Keratinocyte (primary cell): ENCODE measurements around the gene SYTL4. TPM values are rescaled to one million over a fixed set of nuclear protein-coding genes. Genes with fewer than 3 reads are reported as not detected.

Experiments
- DNase-seq: peaks from one replicate; pipeline ENCODE4 v3.0.0-alpha.2; 2011; ENCODE audit warnings: low read depth, missing footprints, low spot score
- FAIRE-seq: peaks from 2 replicates; lab custom pipeline; 2011; peaks lifted over from hg19 to GRCh38; lab: Jason Lieb, UNC
- H2AFZ ChIP-seq: 2 replicates; pipeline ENCODE4 v1.6.0; 2012; ENCODE audit warnings: low read length, control low read depth, inconsistent platforms; ENCODE audit not compliant: control insufficient read depth
- H3K27ac ChIP-seq: 2 replicates; pipeline ENCODE4 v1.5.1; 2011; ENCODE audit warnings: low read length; ENCODE audit not compliant: control insufficient read depth, insufficient read depth
- H3K27me3 ChIP-seq: 3 replicates; pipeline ENCODE4 v1.6.0; 2011; ENCODE audit warnings: low read length; ENCODE audit not compliant: control insufficient read depth, insufficient read depth; ENCODE audit errors: extremely low read depth
- H3K36me3 ChIP-seq, 2 experiments: 2 replicates in 1 of 2; 3 replicates in 1 of 2; pipeline ENCODE4 v1.5.1; 2011; ENCODE audit warnings: low read length in 2 of 2, mild to moderate bottlenecking in 1 of 2; ENCODE audit not compliant: control insufficient read depth in 2 of 2, insufficient read depth in 2 of 2; ENCODE audit errors: extremely low read depth in 1 of 2
- H3K4me1 ChIP-seq: 3 replicates; pipeline ENCODE4 v1.5.1; 2011; ENCODE audit warnings: low read length; ENCODE audit not compliant: control insufficient read depth, insufficient read depth; ENCODE audit errors: extremely low read depth
- H3K4me2 ChIP-seq: 3 replicates; pipeline ENCODE4 v1.6.0; 2011; ENCODE audit warnings: low read depth, low read length; ENCODE audit not compliant: control insufficient read depth, insufficient read depth; ENCODE audit errors: extremely low read depth
- H3K4me3 ChIP-seq, 3 experiments: fragments of 200-600 bp in 1 of 3; sonication (generic) in 1 of 3; 2 replicates in 2 of 3; 3 replicates in 1 of 3; pipeline ENCODE4 v1.5.1; 2011 to 2016; ENCODE audit warnings: low read length in 3 of 3, mild to moderate bottlenecking in 3 of 3, control low read depth in 2 of 3, inconsistent platforms in 1 of 3, low read depth in 1 of 3, mixed read lengths in 1 of 3, mixed run types in 1 of 3, moderate library complexity in 1 of 3; ENCODE audit not compliant: control insufficient read depth in 2 of 3, insufficient read depth in 2 of 3; ENCODE audit errors: extremely low read depth in 1 of 3
- H3K79me2 ChIP-seq: 2 replicates; pipeline ENCODE4 v1.6.0; 2012; ENCODE audit warnings: low read length; ENCODE audit not compliant: control insufficient read depth, insufficient read depth
- H3K9ac ChIP-seq: 3 replicates; pipeline ENCODE4 v1.6.0; 2011; ENCODE audit warnings: low read length; ENCODE audit not compliant: control insufficient read depth, insufficient read depth; ENCODE audit errors: extremely low read depth
- H3K9me1 ChIP-seq: 3 replicates; pipeline ENCODE4 v1.6.0; 2011; ENCODE audit warnings: low read length; ENCODE audit not compliant: control insufficient read depth, insufficient read depth; ENCODE audit errors: extremely low read depth
- H3K9me3 ChIP-seq: 2 replicates; pipeline ENCODE4 v1.5.1; 2012; ENCODE audit warnings: low read depth, low read length; ENCODE audit not compliant: control insufficient read depth
- H4K20me1 ChIP-seq: 3 replicates; pipeline ENCODE4 v1.6.0; 2011; ENCODE audit warnings: low read length; ENCODE audit not compliant: control insufficient read depth, insufficient read depth; ENCODE audit errors: extremely low read depth
- CTCF ChIP-seq, 3 experiments: IDR thresholded peaks in 1 of 3; conservative IDR thresholded peaks in 1 of 3; optimal IDR thresholded peaks in 1 of 3; 2 replicates in 2 of 3; 3 replicates in 1 of 3; pipeline versions ENCODE3 to v1.5.1; 2011; ENCODE audit warnings: low read length in 3 of 3, mild to moderate bottlenecking in 3 of 3, moderate library complexity in 2 of 3, control low read depth in 1 of 3, inconsistent platforms in 1 of 3; ENCODE audit not compliant: insufficient read depth in 2 of 3; ENCODE audit errors: extremely low read depth in 1 of 3
- EZH2 ChIP-seq: IDR thresholded peaks from one replicate; pipeline ENCODE4 v1.6.1; 2012; ENCODE audit warnings: inconsistent platforms, mild to moderate bottlenecking, low read length, moderate library complexity
- dilution Hi-C: fragments of 300-500 bp; cut with MboI; formaldehyde crosslinking; loops from one replicate; pipeline ENCODE4 v1.7.0; 2020; ENCODE audit warnings: low sequenced_read_pairs; ENCODE audit not compliant: extremely low pct_ligation_motif_present
- polyA plus RNA-seq, 5 experiments: library from polyadenylated mRNA; depleted of rRNA in 3 of 5; stranded (reverse) in 3 of 5; stranded (forward) in 1 of 5; unstranded in 1 of 5; fragments of >200 nt; gene quantifications; 1 replicate in 1 of 5; 2 replicates in 3 of 5; 3 replicates in 1 of 5; pipeline versions ENCODE4 v1.2.1 to v1.2.3, GENCODE V29; 2011 to 2012; ENCODE audit warnings: missing spikeins in 2 of 5, low read depth in 1 of 5, low replicate concordance in 1 of 5

The SYTL4 gene
- polyA plus RNA-seq, 1 donor (not counting 4 experiments of a cell fraction or from before 2014, with no cell fraction given): 0.87 TPM

DNA sequence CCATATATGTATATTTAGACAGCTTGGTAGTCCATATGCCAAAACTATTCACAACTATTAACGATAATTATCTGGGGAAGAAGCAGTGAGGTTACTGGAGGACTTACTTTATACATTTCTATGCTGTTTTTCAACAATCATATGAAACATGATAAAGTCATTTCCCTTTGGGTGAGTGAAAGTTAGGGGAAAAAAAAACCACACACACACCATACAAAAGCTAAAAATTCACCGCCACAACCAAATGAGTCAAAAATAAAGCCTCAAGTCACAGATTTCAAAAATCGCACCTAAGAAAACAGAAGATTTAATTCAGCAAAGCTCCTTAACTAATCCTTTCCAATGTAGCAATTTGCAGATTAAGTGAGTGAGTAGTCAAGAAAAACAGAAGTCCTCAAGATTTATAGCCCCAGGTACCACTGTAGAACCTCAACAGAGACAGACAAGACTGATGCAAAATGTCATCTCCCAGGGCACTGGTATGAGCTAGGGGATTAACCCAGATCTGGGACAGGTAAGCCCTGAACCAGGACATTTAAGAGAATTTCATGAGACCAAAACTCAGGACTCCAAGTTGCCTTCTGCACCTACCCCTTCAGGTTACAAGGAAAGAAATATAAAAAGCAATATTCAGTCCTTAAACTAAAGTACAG, 35.1 kb downstream of the SYTL4 start:
- H2AFZ ChIP-seq: no peak overlapping the region
- H3K9me3 ChIP-seq: no peaks in the 10 kb centered on the region
- no peak overlapping the region for H3K27ac ChIP-seq
- H4K20me1 ChIP-seq: no peaks in the 10 kb centered on the region
- TF ChIP-seq CTCF (optimal IDR thresholded peaks at IDR 0.05 in 1 of 3, IDR thresholded peaks at IDR 0.05 in 1 of 3, conservative IDR thresholded peaks at IDR 0.05 in 1 of 3; ENCODE audit: extremely low read depth in 1 of 3, insufficient read depth in 2 of 3, low read length in 3 of 3): no peak
- no peak for TF ChIP-seq EZH2
- no peak overlapping the region for H3K4me2 ChIP-seq
- no peaks in the 10 kb centered on the region for H3K4me1 ChIP-seq
- no peak overlapping the region for H3K9ac ChIP-seq
- H3K27me3 ChIP-seq: no peaks in the 10 kb centered on the region
- no peaks in the 10 kb centered on the region for H3K79me2 ChIP-seq
- FAIRE-seq (no peak), DNase-seq (no peak)
- dilution Hi-C loops: no loop called here
- no peaks in the 10 kb centered on the region for H3K36me3 ChIP-seq
- no peak overlapping the region for H3K4me3 ChIP-seq
- no peaks in the 10 kb centered on the region for H3K9me1 ChIP-seq

DNA sequence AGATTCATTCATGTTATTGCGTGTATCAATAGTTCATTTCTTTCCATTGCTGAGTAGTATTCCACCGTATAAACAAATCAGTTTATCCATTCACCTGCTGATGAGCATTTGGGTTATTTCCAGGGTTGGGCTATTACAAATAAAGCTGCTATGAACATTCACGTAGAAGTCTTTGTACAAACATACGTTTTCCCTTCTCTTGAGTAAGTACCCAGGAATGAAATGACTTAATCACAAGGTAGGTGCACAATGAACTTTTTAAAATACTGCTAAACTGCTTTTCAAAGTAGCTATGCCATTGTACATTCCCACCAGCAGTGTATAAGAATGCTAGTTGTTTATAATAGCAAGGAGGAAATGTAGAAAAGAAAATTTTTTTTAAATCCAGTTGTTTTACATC, 35.9 kb downstream of the SYTL4 start:
- H3K27me3 ChIP-seq: no peaks in the 10 kb centered on the region
- H3K79me2 ChIP-seq: no peaks in the 10 kb centered on the region
- H3K36me3 ChIP-seq: no peaks in the 10 kb centered on the region
- no peak overlapping the region for H3K27ac ChIP-seq
- DNase-seq (no peak), FAIRE-seq (no peak)
- H3K9me1 ChIP-seq: no peaks in the 10 kb centered on the region
- no peaks in the 10 kb centered on the region for H3K9me3 ChIP-seq
- H3K4me1 ChIP-seq: no peaks in the 10 kb centered on the region
- no peak overlapping the region for H3K4me2 ChIP-seq
- H3K9ac ChIP-seq: no peak overlapping the region
- H4K20me1 ChIP-seq: no peaks in the 10 kb centered on the region
- no peak for TF ChIP-seq CTCF (optimal IDR thresholded peaks at IDR 0.05 in 1 of 3, IDR thresholded peaks at IDR 0.05 in 1 of 3, conservative IDR thresholded peaks at IDR 0.05 in 1 of 3; ENCODE audit: extremely low read depth in 1 of 3, insufficient read depth in 2 of 3, low read length in 3 of 3)
- no peak for TF ChIP-seq EZH2
- H2AFZ ChIP-seq: no peak overlapping the region
- dilution Hi-C loops: no loop called here
- H3K4me3 ChIP-seq: no peak overlapping the region
